Activated CD8-positive, alpha-beta memory T cell treated with anti-CD3 and anti-CD28 coated beads, Interleukin-2, amount 50 U/mL, for 24 hours (primary cell): ENCODE measurements around the gene PWWP2A.

Experiments used
- DNase-seq: peaks from one replicate; pipeline ENCODE4 v3.0.0-alpha.2; 2020; ENCODE audit errors: extremely low read depth

Gene PWWP2A

DNA sequence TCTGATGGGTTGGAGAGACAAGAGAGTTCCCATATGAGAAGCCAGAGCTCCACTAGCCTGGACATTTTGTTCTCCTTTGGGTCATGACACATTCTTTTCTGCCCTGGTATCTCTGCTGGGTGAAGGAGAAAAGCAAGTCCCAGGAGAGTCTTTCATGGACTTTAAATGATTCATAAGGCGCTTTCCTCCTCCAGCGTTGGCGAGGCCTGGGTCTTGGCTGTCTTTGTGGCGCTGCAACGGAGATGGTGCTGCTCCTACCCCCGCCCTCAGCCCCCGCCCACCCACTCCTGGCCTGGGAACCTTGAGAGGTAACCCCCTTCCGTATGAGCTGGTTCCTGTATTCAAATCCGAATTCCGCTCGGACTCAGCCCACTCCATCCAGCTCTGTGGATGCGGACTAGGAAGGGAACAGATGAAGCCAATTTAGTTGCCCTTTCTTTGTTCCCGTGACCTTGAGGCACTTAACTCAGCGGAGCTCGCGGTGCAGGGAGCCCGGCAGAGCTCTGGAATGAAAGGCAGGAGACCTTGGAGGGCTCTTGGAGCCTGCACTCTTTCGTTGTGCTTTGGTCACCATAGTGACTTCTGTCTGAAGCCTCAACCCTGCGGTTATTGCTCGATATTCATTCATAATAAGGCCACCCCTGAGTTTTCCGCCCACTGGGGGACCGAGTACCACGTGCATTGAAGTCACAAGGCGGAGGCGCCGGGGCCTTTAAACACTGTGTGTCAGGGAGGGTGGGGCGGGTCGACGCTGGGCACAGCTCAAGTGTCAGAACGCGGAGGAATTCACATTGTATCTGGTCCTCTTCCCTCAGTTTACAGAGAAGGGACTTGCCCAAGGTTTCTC, 14.0 kb upstream of the PWWP2A start:
- DNase-seq, result no peak

DNA sequence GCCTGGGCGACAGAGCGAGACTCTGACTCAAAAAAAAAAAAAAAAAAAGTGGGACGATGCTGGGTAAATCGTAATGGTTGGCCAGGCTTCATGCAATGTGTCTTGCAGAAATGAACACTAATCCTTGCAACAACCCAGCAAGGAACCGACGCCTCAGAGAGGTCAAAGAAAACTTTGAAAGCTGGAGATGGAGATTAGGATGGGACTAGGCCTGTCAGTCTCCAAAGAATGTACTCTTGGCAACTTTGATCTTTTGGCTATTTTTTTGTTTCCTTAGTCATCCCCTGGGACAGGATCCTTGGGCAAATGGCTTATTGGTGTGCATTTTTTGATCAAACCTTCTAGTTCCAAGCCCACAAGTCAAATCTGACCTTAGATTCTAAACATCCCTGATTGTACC, 10.6 kb upstream of the PWWP2A start:
- DNase-seq, result no peak

DNA sequence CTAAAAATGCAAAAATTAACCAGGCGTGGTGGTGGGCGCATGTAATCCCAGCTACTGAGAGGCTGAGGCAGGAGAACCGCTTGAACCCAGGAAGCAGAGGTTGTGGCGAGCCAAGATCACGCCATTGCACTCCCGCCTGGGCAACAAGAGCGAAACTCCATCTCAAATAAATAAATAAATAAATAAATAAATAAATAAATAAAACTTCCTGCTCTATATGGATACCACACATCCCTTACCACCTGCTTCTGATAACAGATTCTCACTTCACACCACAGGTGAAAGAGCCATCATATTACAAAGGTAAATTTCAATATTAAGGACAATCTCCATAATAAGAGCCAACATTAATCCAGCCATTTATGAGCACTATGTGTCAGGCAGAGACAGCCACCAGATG, 9.4 kb upstream of the PWWP2A start:
- DNase-seq, result no peak

GRCh38 chr5:160119905-160120266, 636 bp upstream of the PWWP2A start:
- DNase-seq, result no peak

- DNase-seq, result no peak
Measured at GRCh38 chr5:160118349-160119141, 705 bp downstream of the PWWP2A start.

GRCh38 chr5:160116991-160117390, 2.3 kb downstream of the PWWP2A start:
- no peak for DNase-seq

DNA sequence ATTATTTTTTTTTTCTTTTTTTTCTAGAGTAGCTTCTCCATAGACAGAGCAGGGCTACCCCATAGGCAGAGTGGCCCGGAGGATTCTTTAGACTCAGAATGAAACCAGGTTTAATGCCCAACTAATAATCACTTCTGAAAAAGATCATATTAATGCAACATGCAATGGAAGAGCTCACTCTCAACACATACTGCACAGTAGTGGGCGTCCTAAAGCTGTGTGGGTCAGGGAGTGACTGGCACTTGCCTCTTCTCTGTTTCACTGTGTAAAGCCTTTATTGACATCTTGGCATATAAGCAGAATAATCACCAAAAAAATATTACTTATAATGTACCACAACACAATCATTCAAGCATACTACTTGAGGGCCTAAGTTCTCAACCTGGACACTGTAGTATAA, 11.1 kb downstream of the PWWP2A start:
- no peak for DNase-seq

GRCh38 chr5:160105686-160106360, 13.4 kb downstream of the PWWP2A start:
- DNase-seq, result no peak

GRCh38 chr5:160097991-160098390, 21.3 kb downstream of the PWWP2A start:
- no peak for DNase-seq

DNA sequence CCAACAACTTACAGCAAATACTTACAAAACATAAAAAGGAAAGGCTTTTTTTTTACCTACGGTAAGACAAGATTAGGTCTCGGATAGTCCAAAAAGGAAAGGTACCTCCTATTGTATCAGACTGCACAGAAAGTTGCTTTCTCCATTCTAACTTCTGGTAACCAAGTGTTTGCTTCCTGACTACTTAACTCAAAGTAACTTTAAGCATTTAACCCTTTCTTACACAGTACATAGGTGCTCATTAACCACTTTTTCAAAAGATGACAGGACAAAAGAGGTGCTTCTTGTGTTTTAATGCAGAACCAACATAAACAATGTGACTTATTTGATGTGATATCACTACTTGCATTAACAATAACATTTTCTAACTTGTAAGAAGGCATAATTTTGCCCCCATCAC, 23.1 kb downstream of the PWWP2A start:
- no peak for DNase-seq

DNA sequence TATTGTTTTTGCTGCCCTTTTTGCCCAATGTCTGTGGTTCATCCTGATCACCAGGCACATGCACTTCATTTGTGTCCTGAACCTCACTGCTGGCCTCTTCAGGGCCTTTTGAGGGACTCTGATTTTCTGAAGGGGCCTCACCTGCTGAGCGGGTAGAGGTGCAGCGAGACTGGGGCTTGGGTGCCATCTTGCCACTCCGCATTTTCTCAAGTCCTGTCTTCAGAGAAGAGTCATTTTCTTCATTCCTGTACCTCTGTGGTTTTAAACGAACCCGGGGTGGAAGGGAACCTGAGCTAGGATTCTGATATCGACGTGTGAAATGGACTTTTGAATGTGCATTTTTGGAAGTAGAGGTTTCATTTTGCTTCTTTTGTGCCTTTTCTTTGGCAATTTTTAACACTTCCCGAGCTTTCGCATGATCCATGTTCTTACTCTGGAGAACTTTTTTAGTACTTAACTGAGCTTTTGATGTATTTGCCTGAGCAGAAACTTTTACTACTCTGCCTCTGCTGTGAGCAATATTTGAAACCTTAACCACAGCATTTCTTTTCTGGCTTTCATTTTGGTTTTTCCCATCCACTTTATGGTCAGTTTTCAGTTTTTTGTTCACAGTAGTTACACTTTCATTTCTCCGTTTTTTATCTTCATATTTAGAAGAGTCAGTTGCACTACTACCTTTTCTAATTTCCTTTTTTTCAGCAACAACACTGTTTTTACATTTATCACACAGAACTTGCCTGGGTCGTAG, 26.1 kb downstream of the PWWP2A start:
- no peak for DNase-seq

DNA sequence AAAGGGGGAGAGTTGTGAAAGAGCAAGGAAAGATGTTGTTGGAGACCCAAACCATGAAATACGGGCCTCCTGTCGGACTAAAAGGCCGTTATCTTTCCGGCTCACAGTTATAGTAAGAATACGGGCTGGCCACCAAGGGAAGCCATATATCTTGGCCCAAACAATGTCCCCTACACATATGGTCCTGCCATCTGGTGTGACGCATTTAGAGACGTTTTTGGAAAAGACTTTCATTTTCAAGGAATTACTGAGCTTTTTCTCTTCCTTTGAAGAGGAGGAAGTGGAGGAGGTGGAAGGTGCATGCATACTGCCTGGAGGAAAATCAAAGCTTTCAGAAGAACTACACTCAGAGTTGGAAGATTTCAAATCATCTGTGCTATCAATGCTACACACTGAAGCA, 26.7 kb downstream of the PWWP2A start:
- no peak for DNase-seq

- no peak for DNase-seq
Measured at GRCh38 chr5:160090059-160090458, 29.2 kb downstream of the PWWP2A start.

DNA sequence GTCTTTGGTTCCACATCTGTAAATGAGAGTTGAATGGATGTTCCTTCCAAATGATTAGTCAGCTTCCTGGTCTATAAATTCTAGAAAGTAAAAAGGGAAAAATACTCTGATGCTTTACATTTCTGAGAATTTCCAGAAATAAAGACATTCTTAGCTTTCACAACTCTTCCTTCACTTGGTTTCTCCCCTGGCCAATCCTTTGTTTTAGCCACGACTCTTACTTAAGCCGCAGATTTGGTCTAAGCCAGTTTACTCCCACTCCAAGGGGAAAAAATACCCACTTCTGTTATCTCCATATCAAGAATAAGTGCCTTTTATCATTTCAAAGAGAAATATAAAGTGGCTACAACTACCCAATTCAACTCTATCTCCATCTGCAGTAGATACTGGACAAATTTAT, 29.7 kb downstream of the PWWP2A start:
- DNase-seq, result no peak

- DNase-seq, result no peak
Measured at GRCh38 chr5:160088805-160089204, 30.4 kb downstream of the PWWP2A start.

- no peak for DNase-seq
Measured at GRCh38 chr5:160087199-160087598, 32.1 kb downstream of the PWWP2A start.

- DNase-seq, result no peak
Measured at GRCh38 chr5:160084144-160084543, 35.1 kb downstream of the PWWP2A start.

- DNase-seq, result no peak
Measured at GRCh38 chr5:160083501-160083900, 35.7 kb downstream of the PWWP2A start.

DNA sequence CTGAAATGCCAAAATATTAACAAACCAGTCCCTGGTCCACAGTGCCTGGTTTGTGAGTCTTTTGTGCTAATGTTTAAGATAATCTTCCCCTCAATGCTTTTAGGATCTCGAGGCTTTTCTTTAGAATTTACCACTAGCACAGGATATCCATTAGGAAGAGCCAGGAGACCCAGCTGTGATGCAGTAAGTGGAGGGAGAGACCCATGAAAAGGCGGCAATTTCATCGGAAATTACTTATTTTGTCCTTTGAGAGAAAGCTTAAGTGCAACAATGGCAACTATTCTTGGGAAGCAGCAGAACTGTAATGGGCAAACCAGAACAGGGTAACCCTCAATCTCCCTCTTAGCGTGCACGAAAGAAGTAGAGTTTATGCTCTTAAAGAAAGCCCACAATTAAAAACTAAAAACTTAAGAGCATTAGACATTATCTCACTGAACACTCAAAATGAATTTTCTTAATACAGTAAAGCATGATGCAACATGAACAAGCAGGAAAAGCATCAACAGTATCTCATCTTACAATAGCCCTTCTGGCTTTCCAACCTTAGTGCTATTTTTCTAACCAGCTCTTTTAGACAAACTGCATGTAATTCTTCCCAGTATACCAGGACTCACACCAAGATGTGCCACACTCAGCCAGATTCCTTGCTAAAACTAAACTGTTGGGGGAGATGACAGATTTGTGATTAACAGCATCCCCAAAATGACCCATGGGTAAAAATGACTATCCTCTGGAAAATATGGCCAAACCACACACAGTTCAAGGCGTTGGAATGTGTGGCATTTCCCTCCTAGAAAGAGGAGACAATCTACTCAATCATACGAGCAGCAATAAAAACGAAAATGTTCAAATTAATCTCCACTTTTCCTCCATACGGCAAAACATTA, 36.4 kb downstream of the PWWP2A start:
- no peak for DNase-seq

DNA sequence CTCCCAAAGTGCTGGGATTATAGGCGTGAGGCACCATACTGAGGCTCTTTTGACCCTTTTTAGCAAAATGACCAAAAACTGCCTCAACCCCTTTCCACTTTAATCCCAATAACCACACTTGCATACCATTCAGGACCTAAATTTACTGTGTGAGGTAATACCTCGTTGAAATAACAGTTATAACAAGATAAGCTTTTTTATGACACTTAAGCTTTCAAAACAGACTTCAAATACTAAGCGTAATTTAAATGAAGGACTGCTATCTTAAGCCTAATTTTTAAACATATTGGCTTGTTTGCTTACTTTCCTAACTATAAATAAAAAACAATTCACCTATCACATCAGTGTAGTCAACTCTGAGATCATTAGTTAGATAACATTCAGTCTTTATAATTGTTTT, 37.8 kb downstream of the PWWP2A start:
- DNase-seq, result no peak

DNA sequence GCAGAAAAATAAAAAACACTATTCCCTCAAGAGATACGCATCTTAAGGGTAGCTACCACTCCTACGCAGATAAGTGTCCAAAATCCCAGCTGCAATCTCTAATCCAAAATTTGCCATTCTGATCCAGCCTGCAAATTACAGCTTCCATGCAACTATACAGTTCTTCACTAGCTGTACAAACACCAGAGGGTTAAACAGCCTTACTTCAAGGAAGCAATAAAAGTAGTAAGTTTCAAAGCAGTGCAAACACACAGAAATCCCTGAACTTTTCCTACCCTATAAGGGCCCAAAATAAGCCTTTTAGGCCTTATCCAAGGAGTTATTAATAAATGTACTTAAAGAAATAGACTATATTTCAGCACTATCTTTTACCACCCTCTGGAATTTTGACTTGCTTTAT, 39.5 kb downstream of the PWWP2A start:
- DNase-seq, result no peak
